HepG2 (cell line): ENCODE data around the gene TROAP. TPM values are rescaled to one million over a fixed set of nuclear protein-coding genes. Genes with fewer than 3 reads are reported as not detected.

Experiments used
- FUBP1 ChIP-seq: sonication (generic); formaldehyde crosslinking; IDR thresholded peaks from 2 replicates; pipeline ENCODE4 v1.5.1; 2020; ENCODE audit warnings: missing genetic modification reagents, mild to moderate bottlenecking, borderline replicate concordance
- GABPB1 ChIP-seq: IDR thresholded peaks from 2 replicates; pipeline ENCODE4 v1.6.1; 2016; ENCODE audit warnings: mild to moderate bottlenecking, missing genetic modification reagents, moderate library complexity, missing compliant biosample characterization
- ISL2 ChIP-seq: sonication (generic); formaldehyde crosslinking; IDR thresholded peaks from 2 replicates; pipeline ENCODE4 v1.5.0; 2020; ENCODE audit warnings: missing genetic modification reagents
- KDM2A ChIP-seq: sonication (generic); formaldehyde crosslinking; IDR thresholded peaks from 2 replicates; pipeline ENCODE4 v1.4.0; 2020; ENCODE audit warnings: low read depth, missing genetic modification reagents, borderline replicate concordance
- MTA1 ChIP-seq: sonication (generic); formaldehyde crosslinking; IDR thresholded peaks from 2 replicates; pipeline ENCODE4 v1.4.0; 2020; ENCODE audit warnings: missing genetic modification reagents, mild to moderate bottlenecking, borderline replicate concordance
- MYPOP ChIP-seq: sonication (generic); formaldehyde crosslinking; IDR thresholded peaks from 2 replicates; pipeline ENCODE4 v1.8.1; 2023; ENCODE audit warnings: mild to moderate bottlenecking, moderate library complexity, missing genetic modification reagents
- RORA ChIP-seq: sonication (generic); formaldehyde crosslinking; IDR thresholded peaks from 2 replicates; pipeline ENCODE4 v1.5.0; 2020; ENCODE audit warnings: mild to moderate bottlenecking, missing genetic modification reagents, moderate library complexity
- SMARCE1 ChIP-seq: fragments of 450-650 bp; IDR thresholded peaks from 2 replicates; pipeline ENCODE4 v1.6.1; 2017; ENCODE audit warnings: borderline replicate concordance
- SNAPC5 ChIP-seq: sonication (generic); formaldehyde crosslinking; IDR thresholded peaks from 2 replicates; pipeline ENCODE4 v1.8.1; 2023; ENCODE audit warnings: mild to moderate bottlenecking, missing genetic modification reagents, borderline replicate concordance
- SPEN ChIP-seq: sonication (generic); formaldehyde crosslinking; IDR thresholded peaks from 2 replicates; pipeline ENCODE4 v1.5.1; 2020; ENCODE audit warnings: low read depth, mild to moderate bottlenecking, missing genetic modification reagents
- ZBTB25 ChIP-seq: IDR thresholded peaks from 2 replicates; pipeline ENCODE4 v1.6.1; 2018; ENCODE audit warnings: missing genetic modification reagents
- ZBTB4 ChIP-seq: sonication (generic); formaldehyde crosslinking; IDR thresholded peaks from 2 replicates; pipeline ENCODE4 v1.4.0; 2020; ENCODE audit warnings: missing genetic modification reagents, mild to moderate bottlenecking, borderline replicate concordance
- ZNF326 ChIP-seq: sonication (generic); formaldehyde crosslinking; IDR thresholded peaks from 2 replicates; pipeline ENCODE4 v1.4.0; 2020; ENCODE audit warnings: missing genetic modification reagents, borderline replicate concordance
- ZNF580 ChIP-seq: IDR thresholded peaks from 2 replicates; pipeline ENCODE4 v1.6.1; 2016; ENCODE audit warnings: low read depth, borderline replicate concordance
- ZNF639 ChIP-seq: conservative IDR thresholded peaks from 2 replicates; pipeline ENCODE4 v1.6.1; 2018; ENCODE audit warnings: missing genetic modification reagents
- ZNF678 ChIP-seq: sonication (generic); formaldehyde crosslinking; IDR thresholded peaks from 2 replicates; pipeline ENCODE4 v1.4.0; 2020; ENCODE audit warnings: mild to moderate bottlenecking, missing genetic modification reagents
- ZNF782 ChIP-seq: sonication (generic); formaldehyde crosslinking; IDR thresholded peaks from 2 replicates; pipeline ENCODE4 v1.4.0; 2020; ENCODE audit warnings: missing genetic modification reagents, mild to moderate bottlenecking, borderline replicate concordance
- ZSCAN29 ChIP-seq: sonication (generic); formaldehyde crosslinking; conservative IDR thresholded peaks from 2 replicates; pipeline ENCODE4 v1.4.0; 2020; ENCODE audit warnings: mild to moderate bottlenecking, missing genetic modification reagents
- polyA plus RNA-seq, 8 experiments: library from polyadenylated mRNA; depleted of rRNA in 3 of 8; stranded (reverse) in 7 of 8; unstranded in 1 of 8; fragments of >200 nt; fragmentation: Illumina TruSeq in 4 of 8; extraction: Trizol in 4 of 8; gene quantifications; 2 replicates each; pipeline versions ENCODE4 v1.2.1 to v1.2.3, GENCODE V29; 2011 to 2016; ENCODE audit warnings: low read depth in 4 of 8, missing spikeins in 1 of 8, mixed read lengths in 1 of 8; ENCODE audit not compliant: insufficient read depth in 1 of 8
- total RNA-seq, 5 experiments: library from RNA; depleted of rRNA; stranded (reverse); fragments of >200 nt; fragmentation: Illumina TruSeq; extraction: Trizol; gene quantifications; 2 replicates each; pipeline ENCODE4 v1.2.3, GENCODE V29; 2016; ENCODE audit warnings: low read depth in 1 of 5

The TROAP gene
- total and polyA plus RNA-seq, 2 of the 13 experiments (the other 11 are each of a cell fraction or from before 2014, with no cell fraction given): 22.5 to 30.9 TPM

GRCh38 chr12:49366096-49366651 is 43.1 kb downstream of the TROAP start (continued):
- TF ChIP-seq ZNF678 (CRISPR knock-in tag) (no peak), ZNF580 (CRISPR knock-in tag) (no peak), ZBTB4 (CRISPR knock-in tag) (peak; percentile 58; the same call in 1 of the 2 replicates), SMARCE1 (no peak), RORA (CRISPR knock-in tag) (no peak), ZNF782 (CRISPR knock-in tag) (no peak; the same call in 1 of the 2 replicates), MTA1 (CRISPR knock-in tag) (no peak), GABPB1 (CRISPR knock-in tag) (0 out of 2 replicates have a peak, but pooled peaks have one; percentile 15), ISL2 (CRISPR knock-in tag) (no peak), ZNF639 (no peak), ZBTB25 (CRISPR knock-in tag) (no peak), ZSCAN29 (no peak), SNAPC5 (CRISPR knock-in tag) (no peak), SPEN (CRISPR knock-in tag) (no peak), KDM2A (CRISPR knock-in tag) (no peak), MYPOP (no peak), FUBP1 (CRISPR knock-in tag) (no peak), ZNF326 (CRISPR knock-in tag) (no peak)
